Activated naive CD4-positive, alpha-beta T cell treated with anti-CD3 and anti-CD28 coated beads for 36 hours (primary cell): ENCODE results near the gene CXCR6. TPM values are rescaled to one million over a fixed set of nuclear protein-coding genes. Genes with fewer than 3 reads are reported as not detected.

Experiments
- CTCF ChIA-PET: fragments of 350-600 bp; sonication (Branson Sonifier 250); formaldehyde crosslinking; loops from one replicate; lab custom pipeline; 2021; ENCODE audit warnings: antibody characterized with exemption; lab: Charles Lee
- DNase-seq: peaks from one replicate; pipeline ENCODE4 v3.0.0-alpha.2; 2020
- H3K27ac Mint-ChIP-seq: one replicate; pipeline ENCODE4 v1.8.0; 2021; ENCODE audit warnings: mild to moderate bottlenecking, mixed read lengths
- H3K27me3 Mint-ChIP-seq: one replicate; pipeline ENCODE4 v1.8.0; 2021; ENCODE audit warnings: low read depth, mixed read lengths
- H3K36me3 Mint-ChIP-seq: one replicate; pipeline ENCODE4 v1.8.0; 2021; ENCODE audit warnings: low read depth, mixed read lengths
- H3K4me1 Mint-ChIP-seq: one replicate; pipeline ENCODE4 v1.8.0; 2021; ENCODE audit warnings: low read depth, mixed read lengths
- H3K4me3 Mint-ChIP-seq: one replicate; pipeline ENCODE4 v1.8.0; 2021; ENCODE audit warnings: mild to moderate bottlenecking, moderate library complexity, mixed read lengths
- H3K9me3 Mint-ChIP-seq: one replicate; pipeline ENCODE4 v1.8.0; 2021; ENCODE audit warnings: mixed read lengths
- intact Hi-C: fragments of 100-400 bp; cut with micrococcal nuclease; formaldehyde crosslinking; loops from one replicate; pipeline ENCODE4 v1.15.1; 2023
- total RNA-seq, 2 experiments: library from RNA; stranded (reverse); gene quantifications; one replicate each; pipeline ENCODE4 v1.2.3, GENCODE V29; 2021

The CXCR6 gene
- total RNA-seq, 2 experiments from 2014 or later: 0.30 TPM; not detected in 1

DNA sequence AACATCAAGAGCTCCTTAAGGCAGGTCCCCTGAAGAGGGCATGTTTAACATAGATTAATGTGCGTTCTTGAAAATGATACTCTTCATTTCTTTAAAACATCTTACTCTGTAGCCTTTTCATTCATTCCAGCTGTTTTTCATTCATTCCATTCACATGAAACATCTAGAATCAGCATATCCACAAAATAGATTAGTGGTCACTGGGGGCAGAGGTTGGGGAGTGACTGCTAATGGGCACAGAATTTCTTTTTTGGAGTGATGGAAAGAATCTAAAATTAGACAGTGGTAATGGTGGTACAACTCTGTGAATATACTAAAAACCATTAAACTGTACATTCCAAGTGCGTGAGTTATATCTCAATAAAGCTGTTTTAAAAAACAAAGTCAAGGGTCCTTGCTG is 15.4 kb upstream of the CXCR6 start:
- Mint-ChIP-seq H3K27me3 (no peaks in the 10 kb centered on the region), H3K9me3 (no peaks in the 10 kb centered on the region), H3K36me3 (peaks cover 50% of the 10 kb centered on the region), H3K27ac (no peak overlapping the region), H3K4me1 (no peaks in the 10 kb centered on the region), H3K4me3 (no peak overlapping the region)
- intact Hi-C loops: loop anchor here (2.0 kb wide), 2 partner anchors 263 to 891 kb away; no protein-coding TSS in a partner anchor
- no peak for DNase-seq
- CTCF ChIA-PET: interaction anchor here (0.8 to 5.1 kb wide), 6 partner anchors 9 to 254 kb away, joined by 3 to 46 read pairs (median 3); no protein-coding TSS in a partner anchor

GRCh38 chr3:45929042-45929679 is 14.1 kb upstream of the CXCR6 start:
- Mint-ChIP-seq H3K4me3 (no peak overlapping the region), H3K27ac (no peak overlapping the region), H3K4me1 (no peaks in the 10 kb centered on the region), H3K9me3 (no peaks in the 10 kb centered on the region), H3K27me3 (no peaks in the 10 kb centered on the region), H3K36me3 (peaks cover 48% of the 10 kb centered on the region)
- intact Hi-C loops: loop anchor here (1.0 to 2.0 kb wide), 3 partner anchors 168 to 892 kb away; no protein-coding TSS in a partner anchor
- DNase-seq: peak; percentile 76
- CTCF ChIA-PET: interaction anchor here (0.6 to 5.1 kb wide), 16 partner anchors 8 to 422 kb away, joined by 3 to 46 read pairs (median 4); no protein-coding TSS in a partner anchor

DNA sequence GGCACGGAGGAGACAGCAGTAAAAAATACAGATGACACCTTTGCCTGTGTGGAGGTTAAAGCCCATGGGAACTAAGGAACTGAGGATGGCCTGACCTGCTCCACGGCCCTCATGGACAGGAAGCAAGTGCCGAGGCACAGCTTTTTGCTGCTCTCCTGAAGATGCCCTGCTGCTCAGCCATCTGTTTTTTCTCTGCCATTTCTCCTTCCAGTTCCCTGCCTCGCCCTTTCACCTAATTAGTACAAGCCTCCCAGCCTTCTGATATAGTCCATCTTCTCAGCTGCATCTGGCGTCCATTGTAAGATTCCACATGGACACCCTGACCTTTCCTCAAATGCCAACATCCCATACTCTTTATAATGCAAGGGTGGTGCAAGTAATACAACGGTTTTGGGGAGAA is 11.8 kb upstream of the CXCR6 start:
- peaks cover 54% of the 10 kb centered on the region for H3K36me3 Mint-ChIP-seq
- CTCF ChIA-PET: interaction anchor here (1.0 to 5.1 kb wide), 3 partner anchors 13 to 170 kb away, joined by 3 to 46 read pairs (median 39); no protein-coding TSS in a partner anchor
- H3K4me1 Mint-ChIP-seq: no peaks in the 10 kb centered on the region
- H3K27ac Mint-ChIP-seq: no peak overlapping the region
- H3K9me3 Mint-ChIP-seq: no peaks in the 10 kb centered on the region
- no peaks in the 10 kb centered on the region for H3K27me3 Mint-ChIP-seq
- no peak overlapping the region for H3K4me3 Mint-ChIP-seq
- intact Hi-C loops: no loop called here
- DNase-seq: no peak

GRCh38 chr3:45932112-45932511 is 11.2 kb upstream of the CXCR6 start:
- Mint-ChIP-seq H3K9me3 (no peaks in the 10 kb centered on the region), H3K27me3 (no peaks in the 10 kb centered on the region), H3K4me1 (no peaks in the 10 kb centered on the region), H3K4me3 (no peak overlapping the region), H3K27ac (no peak overlapping the region), H3K36me3 (peaks cover 53% of the 10 kb centered on the region)
- CTCF ChIA-PET: interaction anchor here (0.5 to 5.1 kb wide), 4 partner anchors 13 to 389 kb away, joined by 3 to 46 read pairs (median 22); no protein-coding TSS in a partner anchor
- no peak for DNase-seq
- intact Hi-C loops: no loop called here

GRCh38 chr3:45933591-45933990 is 9.7 kb upstream of the CXCR6 start:
- no peak overlapping the region for H3K4me3 Mint-ChIP-seq
- no peak overlapping the region for H3K27ac Mint-ChIP-seq
- H3K9me3 Mint-ChIP-seq: no peaks in the 10 kb centered on the region
- H3K36me3 Mint-ChIP-seq: peaks cover 46% of the 10 kb centered on the region
- no peaks in the 10 kb centered on the region for H3K27me3 Mint-ChIP-seq
- DNase-seq: no peak
- intact Hi-C loops: no loop called here
- H3K4me1 Mint-ChIP-seq: no peaks in the 10 kb centered on the region
- CTCF ChIA-PET: interaction anchor here (15.3 kb wide), 1 partner anchor 145 kb away, joined by 263 read pairs; no protein-coding TSS in a partner anchor

DNA sequence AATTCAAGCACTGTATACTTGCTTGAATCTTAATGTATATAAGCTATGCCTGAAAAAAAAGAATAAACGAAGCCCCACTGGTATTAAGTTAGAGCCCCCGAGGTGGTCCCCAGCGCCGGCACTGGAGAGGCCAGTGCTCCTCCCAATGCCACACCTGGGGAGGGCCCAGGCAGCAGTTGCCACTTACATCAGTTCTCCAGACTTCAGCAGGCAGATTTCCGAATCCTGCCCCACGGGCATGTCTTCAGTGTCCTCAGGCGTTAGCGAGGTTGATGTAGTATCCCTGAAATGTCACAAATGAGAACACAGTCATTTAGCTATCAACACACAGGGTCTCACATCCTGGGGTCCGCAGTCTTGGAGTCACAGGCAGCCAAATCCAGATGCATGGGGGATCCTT is 7.0 kb upstream of the CXCR6 start:
- Mint-ChIP-seq H3K27me3 (peaks cover 3% of the 10 kb centered on the region), H3K36me3 (peaks cover 39% of the 10 kb centered on the region), H3K4me1 (peaks cover 8% of the 10 kb centered on the region), H3K9me3 (no peaks in the 10 kb centered on the region), H3K27ac (no peak overlapping the region), H3K4me3 (no peak overlapping the region)
- intact Hi-C loops: no loop called here
- CTCF ChIA-PET: interaction anchor here (1.2 to 15.3 kb wide), 2 partner anchors 9 to 142 kb away, joined by 3 to 263 read pairs; no protein-coding TSS in a partner anchor
- DNase-seq: no peak

DNA sequence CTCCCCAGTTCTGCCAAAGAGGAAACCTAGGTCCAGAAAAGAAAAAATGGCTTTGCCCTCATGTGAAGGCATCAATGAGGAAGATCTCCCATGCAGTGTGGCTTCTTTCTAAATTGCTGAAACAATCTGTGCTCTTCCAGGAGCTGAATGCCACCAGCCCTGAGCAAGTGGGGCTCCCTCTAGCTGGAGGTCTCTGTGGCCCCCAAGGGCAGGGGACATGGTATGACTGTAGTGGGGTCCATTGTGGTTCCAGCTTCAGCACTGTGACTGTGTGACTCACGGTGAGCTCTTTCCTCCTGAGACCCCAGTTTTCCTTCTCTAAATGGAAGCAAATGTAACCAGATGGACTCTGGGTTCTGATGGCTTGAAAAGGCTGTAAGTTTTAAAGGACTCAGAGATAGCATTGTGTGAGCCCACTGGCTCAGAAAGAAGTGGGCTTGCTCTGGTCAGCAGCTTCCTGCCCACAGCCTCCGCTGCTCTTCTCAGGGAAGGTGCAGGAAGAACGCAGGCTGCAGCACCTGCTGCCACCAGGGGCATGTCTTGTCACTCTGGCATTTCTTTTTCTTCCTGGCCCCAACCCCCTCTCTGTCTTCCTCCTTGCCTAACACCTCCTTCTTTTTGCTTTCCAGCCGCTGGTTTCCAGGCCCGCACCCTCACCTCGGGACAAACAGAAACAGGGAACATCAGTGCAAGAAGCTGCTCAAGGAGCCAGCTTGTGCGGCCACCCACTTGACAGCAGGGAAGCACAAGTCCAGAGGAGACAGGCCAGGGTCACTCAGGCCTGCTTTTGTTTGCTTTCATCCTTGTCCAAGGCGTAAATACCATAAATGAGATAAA is 5.8 kb upstream of the CXCR6 start:
- peaks cover 35% of the 10 kb centered on the region for H3K36me3 Mint-ChIP-seq
- CTCF ChIA-PET: interaction anchor here (1.0 to 15.3 kb wide), 6 partner anchors 8 to 440 kb away, joined by 3 to 263 read pairs (median 4); no protein-coding TSS in a partner anchor
- H3K4me1 Mint-ChIP-seq: peaks cover 11% of the 10 kb centered on the region
- no peak for DNase-seq
- no peak overlapping the region for H3K4me3 Mint-ChIP-seq
- intact Hi-C loops: loop anchor here (1.0 to 2.0 kb wide), 3 partner anchors 141 to 441 kb away; partner anchors contain the start of gene CCR5
- peaks cover 3% of the 10 kb centered on the region for H3K27me3 Mint-ChIP-seq
- no peak overlapping the region for H3K27ac Mint-ChIP-seq
- H3K9me3 Mint-ChIP-seq: no peaks in the 10 kb centered on the region

- CTCF ChIA-PET: interaction anchor here (0.6 to 15.3 kb wide), 17 partner anchors 9 to 881 kb away, joined by 3 to 263 read pairs (median 5); no protein-coding TSS in a partner anchor
- H3K27ac Mint-ChIP-seq: no peak overlapping the region
- no peak overlapping the region for H3K4me3 Mint-ChIP-seq
- DNase-seq: no peak
- H3K4me1 Mint-ChIP-seq: peaks cover 17% of the 10 kb centered on the region
- peaks cover 35% of the 10 kb centered on the region for H3K36me3 Mint-ChIP-seq
- intact Hi-C loops: loop anchor here (1.0 to 2.0 kb wide), 3 partner anchors 140 to 441 kb away; partner anchors contain the start of gene CCR5
- peaks cover 3% of the 10 kb centered on the region for H3K27me3 Mint-ChIP-seq
- no peaks in the 10 kb centered on the region for H3K9me3 Mint-ChIP-seq
Measured at GRCh38 chr3:45938043-45938435, 5.2 kb upstream of the CXCR6 start.

- H3K4me1 Mint-ChIP-seq: peaks cover 25% of the 10 kb centered on the region
- peaks cover 3% of the 10 kb centered on the region for H3K27me3 Mint-ChIP-seq
- H3K27ac Mint-ChIP-seq: no peak overlapping the region
- CTCF ChIA-PET: interaction anchor here (0.6 to 15.3 kb wide), 21 partner anchors 10 to 1085 kb away, joined by 3 to 263 read pairs (median 4); no protein-coding TSS in a partner anchor
- no peaks in the 10 kb centered on the region for H3K9me3 Mint-ChIP-seq
- peak; percentile 94 for DNase-seq
- H3K36me3 Mint-ChIP-seq: peaks cover 33% of the 10 kb centered on the region
- intact Hi-C loops: loop anchor here (1.0 to 2.0 kb wide), 3 partner anchors 139 to 440 kb away; partner anchors contain the start of gene CCR5
- no peak overlapping the region for H3K4me3 Mint-ChIP-seq
Measured at GRCh38 chr3:45938864-45939263, 4.4 kb upstream of the CXCR6 start.

GRCh38 chr3:45939341-45939771 is 3.9 kb upstream of the CXCR6 start:
- Mint-ChIP-seq H3K4me3 (no peak overlapping the region), H3K4me1 (peaks cover 26% of the 10 kb centered on the region), H3K27me3 (peaks cover 3% of the 10 kb centered on the region), H3K27ac (no peak overlapping the region), H3K36me3 (peaks cover 28% of the 10 kb centered on the region), H3K9me3 (no peaks in the 10 kb centered on the region)
- intact Hi-C loops: loop anchor here (2.0 kb wide), 2 partner anchors 431 to 439 kb away; partner anchors contain the start of gene CCR5
- CTCF ChIA-PET: interaction anchor here (0.6 to 15.3 kb wide), 19 partner anchors 10 to 1084 kb away, joined by 3 to 263 read pairs (median 5); no protein-coding TSS in a partner anchor
- peak; percentile 19 for DNase-seq

DNA sequence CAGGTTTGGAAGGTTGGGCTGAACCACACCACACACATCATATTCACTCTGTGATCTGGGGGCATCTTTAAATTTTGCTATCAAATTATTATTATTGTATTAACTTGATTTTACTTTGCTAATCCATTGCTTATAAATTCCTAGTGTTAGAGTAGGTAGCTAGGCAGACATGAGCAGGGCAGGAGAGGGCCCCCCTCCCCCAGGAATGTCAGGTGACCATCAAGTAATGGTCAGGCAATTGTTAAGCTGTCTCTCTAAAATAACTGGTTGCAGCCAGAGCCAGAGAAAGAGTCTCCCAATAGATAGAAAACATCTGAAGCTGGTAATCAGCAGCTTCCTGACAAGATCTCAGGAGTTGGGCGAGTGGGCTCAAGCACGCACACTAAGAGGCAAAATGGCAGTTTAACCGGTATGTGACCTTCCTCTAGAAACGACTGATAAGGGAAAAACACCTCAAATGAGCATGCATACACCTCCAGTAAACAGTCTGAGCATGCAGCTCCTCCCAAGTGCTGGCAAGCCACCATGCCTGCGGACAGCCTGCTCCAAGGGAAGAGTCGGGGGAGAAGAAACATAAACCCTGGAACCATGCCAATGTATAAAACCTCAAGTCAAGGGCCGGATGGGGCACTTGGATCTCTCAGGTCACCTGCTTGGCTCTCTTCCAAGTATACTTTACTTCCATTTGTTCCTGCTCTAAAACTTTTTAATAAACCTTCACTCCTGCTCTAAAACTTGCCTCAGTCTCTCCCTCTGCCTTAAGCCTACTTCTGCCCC is 3.1 kb upstream of the CXCR6 start:
- CTCF ChIA-PET: interaction anchor here (0.6 to 15.3 kb wide), 12 partner anchors 15 to 1247 kb away, joined by 3 to 263 read pairs (median 4); no protein-coding TSS in a partner anchor
- no peak overlapping the region for H3K27ac Mint-ChIP-seq
- H3K27me3 Mint-ChIP-seq: peaks cover 3% of the 10 kb centered on the region
- no peaks in the 10 kb centered on the region for H3K9me3 Mint-ChIP-seq
- H3K36me3 Mint-ChIP-seq: peaks cover 24% of the 10 kb centered on the region
- intact Hi-C loops: no loop called here
- peaks cover 31% of the 10 kb centered on the region for H3K4me1 Mint-ChIP-seq
- no peak for DNase-seq
- H3K4me3 Mint-ChIP-seq: no peak overlapping the region
